C4-2B (cell line): ENCODE results near the gene CCDC28B.

ENCODE experiments used
- H3K27ac ChIP-seq: fragments of 450-650 bp; 2 replicates; pipeline ENCODE4 v1.5.1; 2017
- ZFX ChIP-seq: fragments of 450-650 bp; IDR thresholded peaks from 2 replicates; pipeline ENCODE4 v1.6.1; 2017
- TF ChIP-seq, protein P1 (sequence below): fragments of 450-650 bp; conservative IDR thresholded peaks from 2 replicates; pipeline ENCODE4 v1.5.1; 2017; ENCODE audit warnings: mild to moderate bottlenecking

The CCDC28B gene

GRCh38 chr1:32194984-32195383 lies 5.4 kb upstream of the CCDC28B start:
- TF ChIP-seq, protein P1, sequence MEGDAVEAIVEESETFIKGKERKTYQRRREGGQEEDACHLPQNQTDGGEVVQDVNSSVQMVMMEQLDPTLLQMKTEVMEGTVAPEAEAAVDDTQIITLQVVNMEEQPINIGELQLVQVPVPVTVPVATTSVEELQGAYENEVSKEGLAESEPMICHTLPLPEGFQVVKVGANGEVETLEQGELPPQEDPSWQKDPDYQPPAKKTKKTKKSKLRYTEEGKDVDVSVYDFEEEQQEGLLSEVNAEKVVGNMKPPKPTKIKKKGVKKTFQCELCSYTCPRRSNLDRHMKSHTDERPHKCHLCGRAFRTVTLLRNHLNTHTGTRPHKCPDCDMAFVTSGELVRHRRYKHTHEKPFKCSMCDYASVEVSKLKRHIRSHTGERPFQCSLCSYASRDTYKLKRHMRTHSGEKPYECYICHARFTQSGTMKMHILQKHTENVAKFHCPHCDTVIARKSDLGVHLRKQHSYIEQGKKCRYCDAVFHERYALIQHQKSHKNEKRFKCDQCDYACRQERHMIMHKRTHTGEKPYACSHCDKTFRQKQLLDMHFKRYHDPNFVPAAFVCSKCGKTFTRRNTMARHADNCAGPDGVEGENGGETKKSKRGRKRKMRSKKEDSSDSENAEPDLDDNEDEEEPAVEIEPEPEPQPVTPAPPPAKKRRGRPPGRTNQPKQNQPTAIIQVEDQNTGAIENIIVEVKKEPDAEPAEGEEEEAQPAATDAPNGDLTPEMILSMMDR = no peak
- TF ChIP-seq ZFX = no peak
- no peak overlapping the region for H3K27ac ChIP-seq

GRCh38 chr1:32195531-32195930 lies 4.9 kb upstream of the CCDC28B start:
- no peak overlapping the region for H3K27ac ChIP-seq
- TF ChIP-seq, protein P1 = no peak
- TF ChIP-seq ZFX = no peak

DNA sequence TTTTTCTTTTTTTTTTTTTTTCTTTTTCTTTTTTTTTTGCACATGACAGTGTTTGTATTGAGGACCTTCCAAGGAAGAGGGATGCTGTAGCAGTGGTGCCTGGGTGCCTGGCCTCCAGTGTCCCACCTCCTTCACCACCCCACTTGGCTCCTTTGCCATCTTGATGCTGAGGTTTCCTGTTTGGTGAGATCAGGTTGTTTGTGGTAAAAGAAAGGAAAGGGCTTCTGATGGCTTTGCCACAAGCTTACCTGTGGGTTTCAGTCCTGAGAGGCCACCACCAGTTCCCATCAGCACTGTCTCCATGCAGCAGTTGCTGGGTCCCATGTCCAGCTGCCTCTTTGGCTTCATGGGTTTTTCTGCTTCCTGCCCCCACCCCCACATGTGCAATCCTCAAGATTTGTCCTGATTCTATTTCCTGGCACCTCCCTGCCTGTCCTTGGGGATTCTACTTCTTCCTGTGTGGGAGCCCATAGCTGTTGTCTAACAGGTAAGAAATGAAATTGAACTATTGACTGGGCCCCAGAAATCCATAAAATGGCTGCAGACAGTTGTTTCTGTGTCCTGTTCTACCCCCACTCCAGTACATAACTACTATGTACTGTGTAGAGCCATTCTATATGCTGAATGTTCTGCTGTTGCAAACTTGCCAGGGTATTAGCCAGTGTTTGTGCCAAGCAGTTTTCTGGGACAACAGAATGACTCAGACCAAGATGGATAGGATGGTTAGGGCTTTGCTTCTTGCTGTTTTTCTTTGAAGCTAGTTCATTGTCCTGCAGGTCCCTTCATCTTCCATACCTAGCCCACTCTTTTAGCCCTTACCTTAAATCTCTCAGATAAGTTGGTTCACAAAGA lies 4.2 kb upstream of the CCDC28B start:
- TF ChIP-seq, protein P1 = no peak
- TF ChIP-seq ZFX = no peak
- no peak overlapping the region for H3K27ac ChIP-seq

DNA sequence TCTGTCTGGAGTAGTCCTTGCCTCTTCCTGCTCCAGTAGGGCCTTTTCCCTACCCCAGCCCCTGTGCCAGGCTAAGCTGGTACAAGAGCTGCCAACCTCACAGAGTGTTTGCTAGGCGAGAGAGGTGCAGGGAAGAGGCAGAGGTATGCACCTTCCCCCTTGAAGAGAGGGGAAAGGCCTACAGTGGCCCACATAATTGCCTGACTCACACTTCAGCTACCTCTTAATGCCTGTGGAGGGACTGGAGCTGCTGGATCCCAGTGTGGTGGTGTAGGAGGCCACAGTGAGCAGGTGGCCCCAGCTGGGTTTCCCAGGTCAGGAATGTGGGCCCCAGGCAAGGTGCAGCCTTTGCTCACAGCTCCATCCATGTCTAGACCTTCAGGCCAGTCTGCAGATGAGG lies 3.3 kb upstream of the CCDC28B start:
- TF ChIP-seq, protein P1 = no peak
- no peak for TF ChIP-seq ZFX
- no peak overlapping the region for H3K27ac ChIP-seq

- no peak for TF ChIP-seq ZFX
- TF ChIP-seq, protein P1 = no peak
- H3K27ac ChIP-seq = no peak overlapping the region
Observed at GRCh38 chr1:32197837-32198236, 2.6 kb upstream of the CCDC28B start.

DNA sequence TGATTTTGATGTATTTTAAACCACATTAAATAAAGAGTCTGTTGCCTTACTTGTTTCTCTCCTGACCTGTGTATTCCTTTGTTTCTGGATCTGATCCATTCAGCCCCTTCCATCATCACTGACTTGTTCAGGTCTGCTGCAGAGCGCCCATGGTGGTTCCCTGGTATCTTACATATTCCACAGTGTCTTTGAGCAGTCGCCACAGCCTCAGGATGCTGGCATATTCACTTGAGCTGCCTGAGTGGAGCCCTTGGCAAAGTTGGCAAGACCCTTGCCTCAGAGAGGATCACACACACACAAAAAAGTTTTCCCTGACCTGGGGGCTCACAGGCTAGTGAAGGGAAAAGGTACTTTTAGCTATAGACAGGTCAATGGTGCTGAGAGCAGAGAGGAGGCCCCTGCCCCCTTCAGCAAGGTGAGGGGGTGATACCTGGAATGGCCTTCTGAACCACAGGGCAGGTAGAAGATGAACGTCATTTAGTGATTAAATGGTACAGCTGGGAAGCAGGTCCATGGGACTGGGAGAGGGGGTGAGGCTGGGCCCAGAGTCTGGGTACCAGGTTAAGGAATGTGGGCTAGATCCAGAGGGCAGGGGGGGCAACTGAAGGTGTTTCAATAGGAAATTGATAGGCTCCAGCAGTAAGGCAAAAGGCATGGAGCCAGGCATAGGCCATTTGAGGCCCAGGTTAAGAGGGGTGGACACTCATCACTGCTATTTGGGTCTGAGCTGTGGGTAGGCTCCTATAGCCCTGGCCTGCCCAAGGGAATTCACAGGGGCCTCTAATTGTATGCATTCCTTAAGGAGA lies 2.0 kb upstream of the CCDC28B start:
- TF ChIP-seq, protein P1 = no peak
- no peak for TF ChIP-seq ZFX
- H3K27ac ChIP-seq = no peak overlapping the region
